ENCODE results near the gene TRIM27.

DNA sequence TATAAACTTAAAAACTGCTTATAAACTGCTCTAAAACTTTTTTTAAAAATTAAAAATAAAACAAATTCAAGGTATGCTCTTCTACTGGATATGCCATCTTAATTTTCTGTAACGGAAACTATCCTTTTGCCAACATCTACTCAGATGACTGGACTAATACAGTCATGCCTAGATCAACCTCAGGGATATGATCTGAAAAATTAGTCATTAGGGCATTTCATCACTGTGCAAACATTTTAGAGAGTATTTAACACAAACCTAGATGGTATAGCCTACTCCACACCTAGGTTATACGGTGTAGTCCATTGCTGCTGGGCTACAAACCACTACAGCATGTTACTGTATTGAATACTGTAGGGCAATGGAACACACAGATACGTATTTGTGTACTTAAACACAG lies 64.8 kb downstream of the TRIM27 start:
- TF ChIP-seq EP300 (IDR thresholded peaks at IDR 0.05) (no peak), CTCF (IDR thresholded peaks at IDR 0.05) (no peak)

Measured in ovary (tissue), 3 donors.